ENCODE data around the gene TM2D1.

DNA sequence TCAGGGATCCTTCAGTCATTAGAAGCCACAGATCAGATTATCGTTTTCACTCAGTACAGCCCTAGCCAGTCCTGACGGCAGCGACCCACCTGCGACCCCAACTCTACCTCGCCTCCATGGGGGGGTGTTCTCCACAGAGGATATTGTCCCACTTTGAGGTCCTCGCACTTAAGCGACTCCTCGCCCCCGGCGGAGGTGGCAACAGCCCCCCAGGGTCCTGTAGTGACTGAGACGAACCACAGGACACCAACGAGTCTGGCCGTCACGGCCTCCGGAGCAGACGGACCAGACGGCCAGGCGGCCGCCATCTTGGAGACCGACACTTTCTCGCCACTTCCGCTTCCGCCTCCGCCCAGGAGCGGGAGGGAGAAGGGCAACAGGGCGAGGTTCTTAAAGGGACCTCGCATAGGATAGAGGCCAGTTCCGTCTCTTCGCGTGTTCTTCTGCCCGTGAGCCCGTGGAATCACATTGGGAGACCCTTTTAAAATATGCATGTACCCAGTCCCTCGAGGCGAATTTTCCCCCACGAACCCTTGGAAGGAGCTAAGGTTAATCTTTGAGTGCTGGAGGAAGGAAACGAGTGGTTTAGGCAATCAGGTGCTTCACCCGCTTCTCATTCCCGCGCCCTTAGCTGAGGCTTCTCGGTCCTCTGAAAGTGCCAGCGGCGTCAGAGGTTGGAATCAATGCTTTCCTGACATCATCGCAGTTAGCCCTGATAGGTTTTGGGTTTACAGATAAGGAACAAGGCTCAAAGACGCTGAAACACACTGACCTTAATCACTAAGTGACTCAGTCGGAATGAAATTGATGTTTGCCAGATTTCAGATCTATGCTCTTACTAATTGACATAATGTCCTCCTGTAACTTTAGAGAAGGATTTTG lies at the start of gene TM2D1:
- TF ChIP-seq PKNOX1 (IDR thresholded peaks at IDR 0.05), result no peak
- peak; percentile 77; the same call in 1 of the 2 replicates for TF ChIP-seq FOXK2 (IDR thresholded peaks at IDR 0.05)
- TF ChIP-seq ZNF384 (IDR thresholded peaks at IDR 0.05), result no peak
- peak; percentile 98 for TF ChIP-seq L3MBTL2 (conservative IDR thresholded peaks at IDR 0.05)

Data from HEK293T (cell line).